Measurements from ENCODE around the gene PER3.

DNA sequence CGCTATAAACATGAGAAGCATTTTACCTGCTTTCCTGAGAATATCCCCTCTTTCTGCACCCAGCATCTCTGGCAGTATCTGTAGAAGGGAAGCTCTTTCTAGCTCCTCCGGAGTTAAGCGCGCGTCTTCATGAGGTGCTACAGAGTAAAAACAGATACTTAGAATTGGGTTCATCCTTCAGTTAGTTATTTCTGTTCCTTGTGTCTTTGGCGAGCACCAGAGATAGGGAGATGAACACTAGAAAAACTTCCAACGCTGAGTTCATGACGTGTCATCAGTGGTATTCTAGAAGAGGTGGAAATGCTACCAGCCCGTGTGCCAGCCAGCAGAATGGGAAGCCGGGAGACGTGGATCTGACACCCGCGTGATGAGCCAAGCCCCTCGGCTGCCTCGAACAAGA lies 66.7 kb downstream of the PER3 start:
- TF ChIP-seq JUND (IDR thresholded peaks at IDR 0.05; ENCODE audit: low read length) (no peak), RFX5 (IDR thresholded peaks at IDR 0.05; ENCODE audit: borderline replicate concordance, low read depth, low read length) (no peak), ZNF274 (IDR thresholded peaks at IDR 0.05; ENCODE audit: borderline replicate concordance, extremely low read depth, low read length) (no peak), EZH2 (IDR thresholded peaks at IDR 0.05; ENCODE audit: low read depth, low read length, severe bottlenecking) (no peak), EP300 (IDR thresholded peaks at IDR 0.05; ENCODE audit: borderline replicate concordance in 1 of 2, low read depth in 2 of 2, low read length in 2 of 2) (no peak), POLR2A (IDR thresholded peaks at IDR 0.05; ENCODE audit: control extremely low read depth in 1 of 2, low read depth in 2 of 2, low read length in 2 of 2) (no peak), SP2 (IDR thresholded peaks at IDR 0.05; ENCODE audit: low read length) (no peak), POLR2AphosphoS5 (IDR thresholded peaks at IDR 0.05; ENCODE audit: low read depth, low read length) (no peak), TBP (IDR thresholded peaks at IDR 0.05; ENCODE audit: low read depth, low read length) (no peak), ASH2L (IDR thresholded peaks at IDR 0.05; ENCODE audit: low read length) (no peak), SP1 (IDR thresholded peaks at IDR 0.05; ENCODE audit: low read depth, low read length) (no peak)
- TF ChIP-seq, protein P1, sequence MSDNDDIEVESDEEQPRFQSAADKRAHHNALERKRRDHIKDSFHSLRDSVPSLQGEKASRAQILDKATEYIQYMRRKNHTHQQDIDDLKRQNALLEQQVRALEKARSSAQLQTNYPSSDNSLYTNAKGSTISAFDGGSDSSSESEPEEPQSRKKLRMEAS (IDR thresholded peaks at IDR 0.05): no peak
- TF ChIP-seq, protein P2, sequence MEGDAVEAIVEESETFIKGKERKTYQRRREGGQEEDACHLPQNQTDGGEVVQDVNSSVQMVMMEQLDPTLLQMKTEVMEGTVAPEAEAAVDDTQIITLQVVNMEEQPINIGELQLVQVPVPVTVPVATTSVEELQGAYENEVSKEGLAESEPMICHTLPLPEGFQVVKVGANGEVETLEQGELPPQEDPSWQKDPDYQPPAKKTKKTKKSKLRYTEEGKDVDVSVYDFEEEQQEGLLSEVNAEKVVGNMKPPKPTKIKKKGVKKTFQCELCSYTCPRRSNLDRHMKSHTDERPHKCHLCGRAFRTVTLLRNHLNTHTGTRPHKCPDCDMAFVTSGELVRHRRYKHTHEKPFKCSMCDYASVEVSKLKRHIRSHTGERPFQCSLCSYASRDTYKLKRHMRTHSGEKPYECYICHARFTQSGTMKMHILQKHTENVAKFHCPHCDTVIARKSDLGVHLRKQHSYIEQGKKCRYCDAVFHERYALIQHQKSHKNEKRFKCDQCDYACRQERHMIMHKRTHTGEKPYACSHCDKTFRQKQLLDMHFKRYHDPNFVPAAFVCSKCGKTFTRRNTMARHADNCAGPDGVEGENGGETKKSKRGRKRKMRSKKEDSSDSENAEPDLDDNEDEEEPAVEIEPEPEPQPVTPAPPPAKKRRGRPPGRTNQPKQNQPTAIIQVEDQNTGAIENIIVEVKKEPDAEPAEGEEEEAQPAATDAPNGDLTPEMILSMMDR (IDR thresholded peaks at IDR 0.05; ENCODE audit: control extremely low read depth in 1 of 3, insufficient read depth in 1 of 3, low read depth in 1 of 3, low read length in 3 of 3): no peak
- TF ChIP-seq, protein P3, sequence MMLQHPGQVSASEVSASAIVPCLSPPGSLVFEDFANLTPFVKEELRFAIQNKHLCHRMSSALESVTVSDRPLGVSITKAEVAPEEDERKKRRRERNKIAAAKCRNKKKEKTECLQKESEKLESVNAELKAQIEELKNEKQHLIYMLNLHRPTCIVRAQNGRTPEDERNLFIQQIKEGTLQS (IDR thresholded peaks at IDR 0.05; ENCODE audit: insufficient read depth, low read depth, low read length): no peak

All from H1 (cell line).